VCaP (cell line): Measurements from ENCODE around the gene VEGFC.

Experiments used
- H3K27ac ChIP-seq: fragments of 450-650 bp; 2 replicates; pipeline ENCODE4 v1.5.1; 2017
- TF ChIP-seq, protein P1 (sequence below): fragments of 450-650 bp; conservative IDR thresholded peaks from 2 replicates; pipeline ENCODE4 v1.5.1; 2017; ENCODE audit warnings: mild to moderate bottlenecking, moderate library complexity

The VEGFC gene

DNA sequence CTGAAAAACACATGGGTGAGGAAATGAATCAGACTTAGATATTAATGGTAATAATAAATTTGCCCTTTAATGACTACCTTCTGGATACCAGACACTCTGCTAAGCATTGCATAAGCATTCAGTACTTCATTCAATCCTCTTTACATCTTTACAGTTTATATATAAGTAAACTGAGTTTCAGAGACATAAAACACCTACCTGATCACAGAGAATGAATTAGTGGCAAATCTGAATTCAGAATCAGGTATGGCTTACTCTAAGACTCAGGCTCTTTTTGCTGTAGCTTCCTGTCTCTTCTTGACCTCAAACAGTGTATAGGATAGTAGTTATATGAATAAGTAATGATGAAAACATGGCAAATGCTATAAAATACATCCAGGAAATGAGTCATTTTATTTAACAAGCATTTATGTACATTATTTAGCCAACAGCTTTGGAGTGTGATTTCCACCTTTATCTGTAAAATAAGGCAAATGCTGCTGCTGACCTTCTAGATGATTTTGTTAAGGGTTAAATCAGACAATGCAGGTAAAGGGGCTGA is 83.9 kb downstream of the VEGFC start:
- H3K27ac ChIP-seq = no peak overlapping the region

DNA sequence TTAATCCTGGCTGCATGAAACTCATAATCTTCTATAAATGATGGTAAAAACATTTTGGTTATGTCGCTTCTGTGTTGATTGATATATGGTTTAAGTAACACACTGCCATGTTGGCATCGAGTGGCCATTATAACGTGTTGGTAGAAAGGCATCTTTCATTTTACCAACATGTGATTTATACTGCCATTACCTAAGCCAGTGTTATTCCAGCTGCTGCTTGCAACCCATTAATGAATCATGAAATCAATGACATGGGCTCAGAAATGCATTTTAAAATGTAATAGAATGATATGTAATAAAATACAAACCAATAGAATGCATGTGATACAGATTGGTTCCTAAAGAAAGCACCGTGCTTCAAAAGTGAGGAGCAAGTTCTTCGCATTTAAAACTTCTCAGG is 102.0 kb downstream of the VEGFC start:
- no peak overlapping the region for H3K27ac ChIP-seq
- TF ChIP-seq, protein P1, sequence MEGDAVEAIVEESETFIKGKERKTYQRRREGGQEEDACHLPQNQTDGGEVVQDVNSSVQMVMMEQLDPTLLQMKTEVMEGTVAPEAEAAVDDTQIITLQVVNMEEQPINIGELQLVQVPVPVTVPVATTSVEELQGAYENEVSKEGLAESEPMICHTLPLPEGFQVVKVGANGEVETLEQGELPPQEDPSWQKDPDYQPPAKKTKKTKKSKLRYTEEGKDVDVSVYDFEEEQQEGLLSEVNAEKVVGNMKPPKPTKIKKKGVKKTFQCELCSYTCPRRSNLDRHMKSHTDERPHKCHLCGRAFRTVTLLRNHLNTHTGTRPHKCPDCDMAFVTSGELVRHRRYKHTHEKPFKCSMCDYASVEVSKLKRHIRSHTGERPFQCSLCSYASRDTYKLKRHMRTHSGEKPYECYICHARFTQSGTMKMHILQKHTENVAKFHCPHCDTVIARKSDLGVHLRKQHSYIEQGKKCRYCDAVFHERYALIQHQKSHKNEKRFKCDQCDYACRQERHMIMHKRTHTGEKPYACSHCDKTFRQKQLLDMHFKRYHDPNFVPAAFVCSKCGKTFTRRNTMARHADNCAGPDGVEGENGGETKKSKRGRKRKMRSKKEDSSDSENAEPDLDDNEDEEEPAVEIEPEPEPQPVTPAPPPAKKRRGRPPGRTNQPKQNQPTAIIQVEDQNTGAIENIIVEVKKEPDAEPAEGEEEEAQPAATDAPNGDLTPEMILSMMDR = no peak

More for the DNA sequence above, 83.9 kb downstream of the VEGFC start:
- TF ChIP-seq, protein P1 = no peak

DNA sequence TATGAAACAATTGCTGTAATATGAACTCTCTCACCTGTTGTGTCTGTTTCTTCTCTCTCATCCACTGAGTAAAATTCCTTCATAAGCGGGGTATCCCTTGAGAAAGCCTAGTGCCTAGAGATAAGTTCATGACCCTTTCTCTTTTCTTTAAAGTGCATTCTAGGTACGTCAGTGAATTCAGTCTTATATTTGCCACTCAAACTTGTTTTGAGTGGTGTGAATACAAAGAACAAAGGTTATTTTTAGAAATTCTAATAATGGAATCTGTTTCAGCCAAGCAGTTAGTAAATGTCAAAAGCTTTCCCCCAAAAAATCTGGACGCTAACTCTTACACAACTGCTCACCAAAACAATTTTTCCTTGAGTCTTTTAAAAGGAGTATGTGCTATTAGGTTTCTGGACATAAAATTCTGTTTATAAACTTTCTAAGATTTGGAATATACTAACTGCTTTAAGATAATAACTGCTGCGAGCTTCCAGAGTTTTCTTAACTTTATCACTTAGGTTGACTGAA is 112.0 kb downstream of the VEGFC start:
- TF ChIP-seq, protein P1 = no peak
- H3K27ac ChIP-seq = no peak overlapping the region

DNA sequence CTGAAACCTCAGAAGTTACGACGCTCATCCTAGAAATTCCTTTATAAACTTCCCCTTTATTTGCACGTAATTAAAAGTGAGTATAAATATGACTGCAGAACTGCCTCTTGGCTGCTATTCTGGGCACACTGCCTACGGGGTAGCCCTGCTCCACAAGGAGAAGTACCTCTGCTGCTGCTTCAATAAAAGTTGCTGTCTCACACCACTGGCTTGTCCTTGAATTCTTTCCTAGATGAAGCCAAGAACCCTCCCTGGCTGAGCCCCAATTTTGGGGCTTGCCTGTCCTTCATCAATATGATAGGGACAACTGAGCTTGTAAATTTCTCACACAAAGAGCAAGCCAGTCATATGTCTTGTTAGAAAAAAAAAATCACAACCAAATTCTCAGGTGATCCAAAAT is 115.8 kb downstream of the VEGFC start:
- H3K27ac ChIP-seq = no peak overlapping the region
- TF ChIP-seq, protein P1 = no peak

DNA sequence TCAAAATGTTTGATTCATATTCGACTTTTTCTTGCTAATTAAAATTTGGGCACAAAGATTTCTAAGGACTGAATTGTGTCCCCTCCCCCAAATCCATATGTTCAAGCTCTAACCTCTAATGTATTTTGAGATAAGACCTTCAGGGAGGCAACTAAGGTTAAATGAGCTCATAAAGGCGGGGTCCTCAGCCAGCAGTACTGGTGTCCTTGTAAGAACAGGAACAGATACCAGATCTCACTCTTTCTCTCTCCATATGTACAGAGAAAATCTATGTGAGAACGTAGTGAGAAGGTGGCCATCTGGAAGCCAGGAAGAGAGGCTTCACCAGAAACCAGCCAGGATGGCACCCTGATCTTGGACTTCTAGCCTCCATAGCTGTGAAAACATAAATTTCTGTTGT is 116.9 kb downstream of the VEGFC start:
- no peak overlapping the region for H3K27ac ChIP-seq
- TF ChIP-seq, protein P1 = no peak

DNA sequence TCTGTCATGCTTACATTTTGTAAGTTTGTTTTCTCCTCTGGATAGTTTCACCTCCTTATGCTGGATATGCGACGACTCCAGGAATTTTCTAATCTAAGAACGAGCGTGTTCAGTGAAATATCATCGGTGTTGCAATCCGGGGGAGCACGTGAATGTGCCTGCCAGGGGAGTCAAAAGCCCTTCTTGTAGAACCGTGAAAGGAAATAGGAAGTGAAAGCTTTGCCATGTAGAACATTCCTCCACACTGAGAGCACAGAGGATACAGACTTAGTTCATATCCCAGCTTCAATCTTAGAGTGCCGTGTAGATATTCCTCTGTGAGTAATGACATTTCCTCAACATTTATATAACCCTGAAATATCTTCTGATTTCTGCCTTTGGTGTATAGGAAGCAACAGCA is 121.2 kb downstream of the VEGFC start:
- H3K27ac ChIP-seq = no peak overlapping the region
- TF ChIP-seq, protein P1 = no peak

DNA sequence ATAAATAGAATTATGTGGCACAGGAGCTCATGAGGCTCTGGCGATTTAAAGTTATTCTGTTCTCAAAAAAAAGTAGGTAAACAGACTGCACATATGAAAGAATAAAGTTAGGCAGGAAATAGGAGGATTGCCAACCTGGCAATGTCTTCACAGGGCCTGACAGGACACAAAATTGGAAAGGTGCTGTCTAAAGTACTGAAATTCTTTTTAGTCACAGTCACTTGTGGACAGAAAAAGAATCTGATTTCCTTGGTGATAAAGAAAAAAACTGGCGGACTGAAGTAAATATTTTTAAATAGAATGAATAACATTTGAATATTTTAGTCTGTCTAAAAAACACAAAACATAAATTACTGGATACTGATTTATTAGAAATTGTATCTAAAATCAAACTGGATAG is 124.4 kb downstream of the VEGFC start:
- TF ChIP-seq, protein P1 = no peak
- H3K27ac ChIP-seq = no peak overlapping the region
